NCI-H345 treated with DMSO at 0.1 percent for 48 hours (cell line): ENCODE measurements around the gene CCR9.

Source experiments
- DNase-seq: peaks from one replicate; lab custom pipeline; 2025; ENCODE audit not compliant: unreplicated experiment; lab: John Stamatoyannopoulos, UW

Gene CCR9

DNA sequence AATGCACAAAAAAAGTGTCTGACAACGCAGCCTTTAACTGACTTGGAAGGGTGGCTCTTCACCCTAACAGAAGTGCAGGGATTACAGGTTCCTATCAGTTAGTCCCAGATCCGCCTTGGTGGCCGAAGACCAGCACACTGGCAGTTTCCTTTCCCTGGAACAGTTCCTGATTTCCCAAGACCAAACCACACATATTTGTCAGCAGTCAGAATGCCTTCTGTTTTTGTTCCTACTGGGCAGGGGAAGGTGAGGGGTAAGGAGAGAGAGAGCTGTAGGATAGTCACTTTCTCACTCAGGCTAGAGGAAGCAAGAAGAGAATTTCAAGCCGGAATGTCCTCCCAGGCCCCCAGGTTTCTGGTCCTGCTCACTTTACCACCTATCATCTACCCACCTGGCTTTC lies 66.1 kb downstream of the CCR9 start:
- DNase-seq, result no peak
